SK-N-SH treated with all-trans-retinoic acid at 6 μM for 48 hours (cell line): ENCODE measurements around the gene ZRSR2.

Source experiments
- ATAC-seq: fragments of 200-7000 bp; cut with Tn5 transposase; 3 replicates; pipeline ENCODE4 v1.9.1; 2020; ENCODE audit warnings: mild to moderate bottlenecking, moderate library complexity
- ARNTL ChIP-seq: fragments of 450-650 bp; formaldehyde crosslinking; IDR thresholded peaks from 2 replicates; pipeline ENCODE4 v1.5.0; 2020; ENCODE audit warnings: low read depth, mild to moderate bottlenecking, moderate library complexity, borderline replicate concordance
- BACH2 ChIP-seq: fragments of 250-450 bp; sonication (Bioruptor Pico); IDR thresholded peaks from 2 replicates; pipeline ENCODE4 v1.9.0; 2021; ENCODE audit warnings: mild to moderate bottlenecking, borderline replicate concordance
- CSDC2 ChIP-seq: fragments of 250-450 bp; sonication (Bioruptor Pico); IDR thresholded peaks from 2 replicates; pipeline ENCODE4 v1.5.0; 2020; ENCODE audit warnings: mild to moderate bottlenecking, moderate library complexity
- ESRRG ChIP-seq: fragments of 250-450 bp; sonication (Bioruptor Pico); IDR thresholded peaks from 2 replicates; pipeline ENCODE4 v1.6.1; 2021; ENCODE audit warnings: mild to moderate bottlenecking
- GLIS3 ChIP-seq: fragments of 250-450 bp; sonication (Bioruptor Pico); IDR thresholded peaks from 2 replicates; pipeline ENCODE4 v1.5.0; 2020; ENCODE audit warnings: mild to moderate bottlenecking, moderate library complexity
- ISL1 ChIP-seq: fragments of 250-450 bp; sonication (Bioruptor Pico); IDR thresholded peaks from 2 replicates; pipeline ENCODE4 v2.1.2; 2022; ENCODE audit warnings: mild to moderate bottlenecking, moderate library complexity
- OSR1 ChIP-seq: fragments of 250-450 bp; sonication (Bioruptor Pico); IDR thresholded peaks from 2 replicates; pipeline ENCODE4 v1.8.0; 2022; ENCODE audit warnings: moderate library complexity, mild to moderate bottlenecking, inconsistent platforms
- PPARA ChIP-seq: fragments of 250-450 bp; sonication (Bioruptor Pico); IDR thresholded peaks from 2 replicates; pipeline ENCODE4 v1.5.0; 2020; ENCODE audit warnings: mild to moderate bottlenecking, borderline replicate concordance
- RARB ChIP-seq: fragments of 250-450 bp; sonication (Bioruptor Pico); IDR thresholded peaks from 2 replicates; pipeline ENCODE4 v1.8.0; 2021; ENCODE audit warnings: mild to moderate bottlenecking, moderate library complexity
- SNAI2 ChIP-seq: fragments of 250-450 bp; sonication (Bioruptor Pico); IDR thresholded peaks from 2 replicates; pipeline ENCODE4 v1.5.0; 2020; ENCODE audit warnings: mild to moderate bottlenecking, moderate library complexity
- TCF4 ChIP-seq: fragments of 250-450 bp; sonication (Bioruptor Pico); IDR thresholded peaks from 2 replicates; pipeline ENCODE4 v1.8.0; 2021; ENCODE audit warnings: mild to moderate bottlenecking, moderate library complexity, borderline replicate concordance
- TOX ChIP-seq: fragments of 250-450 bp; sonication (Bioruptor Pico); IDR thresholded peaks from 2 replicates; pipeline ENCODE4 v1.8.0; 2021; ENCODE audit warnings: mild to moderate bottlenecking, moderate library complexity, borderline replicate concordance
- ZC3H10 ChIP-seq: fragments of 250-450 bp; sonication (Bioruptor Pico); IDR thresholded peaks from 2 replicates; pipeline ENCODE4 v1.5.1; 2021; ENCODE audit warnings: mild to moderate bottlenecking, moderate library complexity
- ZFP3 ChIP-seq: fragments of 250-450 bp; sonication (Bioruptor Pico); IDR thresholded peaks from 2 replicates; pipeline ENCODE4 v1.5.0; 2020; ENCODE audit warnings: mild to moderate bottlenecking, moderate library complexity
- ZFP30 ChIP-seq: fragments of 450-650 bp; formaldehyde crosslinking; IDR thresholded peaks from 2 replicates; pipeline ENCODE4 v1.5.0; 2022; ENCODE audit warnings: mild to moderate bottlenecking, moderate library complexity
- ZNF565 ChIP-seq: fragments of 450-650 bp; formaldehyde crosslinking; conservative IDR thresholded peaks from 2 replicates; pipeline ENCODE4 v1.5.0; 2020; ENCODE audit warnings: low read depth, mild to moderate bottlenecking, moderate library complexity
- ZNF70 ChIP-seq: fragments of 450-650 bp; formaldehyde crosslinking; IDR thresholded peaks from 2 replicates; pipeline ENCODE4 v1.5.0; 2020; ENCODE audit warnings: mild to moderate bottlenecking, moderate library complexity
- ZNF8 ChIP-seq: fragments of 450-650 bp; formaldehyde crosslinking; IDR thresholded peaks from 2 replicates; pipeline ENCODE4 v1.5.0; 2020; ENCODE audit warnings: mild to moderate bottlenecking, moderate library complexity
- TF ChIP-seq, protein P1 (sequence below): fragments of 250-450 bp; sonication (Bioruptor Pico); IDR thresholded peaks from 2 replicates; pipeline ENCODE4 v1.8.0; 2020; ENCODE audit warnings: mild to moderate bottlenecking, moderate library complexity, borderline replicate concordance
- TF ChIP-seq, protein P2 (sequence below): fragments of 250-450 bp; sonication (Bioruptor Pico); IDR thresholded peaks from 2 replicates; pipeline ENCODE4 v1.5.1; 2020; ENCODE audit warnings: low read depth, mild to moderate bottlenecking, moderate library complexity
- TF ChIP-seq, protein P3 (sequence below): fragments of 250-450 bp; sonication (Bioruptor Pico); IDR thresholded peaks from 2 replicates; pipeline ENCODE4 v1.5.0; 2020; ENCODE audit warnings: mild to moderate bottlenecking, moderate library complexity
- TF ChIP-seq, protein P4 (sequence below): fragments of 250-450 bp; sonication (Bioruptor Pico); IDR thresholded peaks from 2 replicates; pipeline ENCODE4 v1.8.0; 2021; ENCODE audit warnings: low read depth, mild to moderate bottlenecking, moderate library complexity, borderline replicate concordance
- TF ChIP-seq, protein P5 (sequence below): fragments of 250-450 bp; sonication (Bioruptor Pico); IDR thresholded peaks from 2 replicates; pipeline ENCODE4 v1.5.1; 2021; ENCODE audit warnings: mild to moderate bottlenecking, moderate library complexity

The ZRSR2 gene

DNA sequence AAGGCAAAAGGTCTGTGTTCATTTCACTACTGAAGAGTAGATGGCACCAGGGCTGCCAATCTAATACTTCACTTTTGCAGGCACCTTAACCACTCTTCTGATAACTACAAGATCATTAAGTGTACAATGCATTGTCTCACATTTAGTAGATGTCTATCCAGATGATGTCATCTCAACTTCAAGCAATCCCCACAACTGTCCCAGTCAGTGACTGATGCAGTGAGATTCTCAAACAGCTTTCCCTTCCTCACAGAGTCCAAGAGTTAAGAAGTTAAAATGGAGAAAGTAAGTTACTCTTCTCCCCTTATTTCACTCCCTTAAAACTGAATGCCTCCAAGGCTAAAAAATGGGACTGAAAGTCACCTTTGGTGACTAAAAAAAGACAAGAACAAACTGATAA, 53.7 kb downstream of the ZRSR2 start (continued):
- TF ChIP-seq, protein P1, sequence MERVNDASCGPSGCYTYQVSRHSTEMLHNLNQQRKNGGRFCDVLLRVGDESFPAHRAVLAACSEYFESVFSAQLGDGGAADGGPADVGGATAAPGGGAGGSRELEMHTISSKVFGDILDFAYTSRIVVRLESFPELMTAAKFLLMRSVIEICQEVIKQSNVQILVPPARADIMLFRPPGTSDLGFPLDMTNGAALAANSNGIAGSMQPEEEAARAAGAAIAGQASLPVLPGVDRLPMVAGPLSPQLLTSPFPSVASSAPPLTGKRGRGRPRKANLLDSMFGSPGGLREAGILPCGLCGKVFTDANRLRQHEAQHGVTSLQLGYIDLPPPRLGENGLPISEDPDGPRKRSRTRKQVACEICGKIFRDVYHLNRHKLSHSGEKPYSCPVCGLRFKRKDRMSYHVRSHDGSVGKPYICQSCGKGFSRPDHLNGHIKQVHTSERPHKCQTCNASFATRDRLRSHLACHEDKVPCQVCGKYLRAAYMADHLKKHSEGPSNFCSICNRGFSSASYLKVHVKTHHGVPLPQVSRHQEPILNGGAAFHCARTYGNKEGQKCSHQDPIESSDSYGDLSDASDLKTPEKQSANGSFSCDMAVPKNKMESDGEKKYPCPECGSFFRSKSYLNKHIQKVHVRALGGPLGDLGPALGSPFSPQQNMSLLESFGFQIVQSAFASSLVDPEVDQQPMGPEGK (CRISPR knock-in tag): no peak
- TF ChIP-seq RARB: no peak

DNA sequence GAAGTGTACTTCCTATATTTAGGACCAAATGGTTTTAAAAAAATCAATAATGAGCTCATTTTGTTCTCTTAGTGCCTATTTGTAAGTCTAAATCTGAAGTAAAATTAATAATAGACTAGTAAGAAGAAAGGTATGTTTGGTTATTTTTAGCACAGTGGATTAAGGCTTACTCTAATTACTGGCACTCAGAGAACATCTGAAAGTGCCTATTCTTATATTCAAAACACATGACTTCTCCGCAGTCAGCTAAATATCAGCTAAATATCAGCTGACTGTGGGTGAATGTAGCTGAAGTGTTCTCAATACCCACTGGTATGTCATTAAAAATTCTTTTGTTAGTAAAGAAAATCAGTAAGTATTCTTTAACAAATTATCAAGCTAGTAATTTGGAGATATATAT, 58.3 kb downstream of the ZRSR2 start:
- ATAC-seq: peak; percentile 78
- TF ChIP-seq ZNF70 (no peak), OSR1 (CRISPR knock-in tag) (no peak), ZC3H10 (CRISPR knock-in tag) (no peak), ARNTL (CRISPR knock-in tag) (no peak), ZFP30 (no peak), PPARA (no peak), TCF4 (CRISPR knock-in tag) (no peak), BACH2 (no peak), SNAI2 (no peak), TOX (CRISPR knock-in tag) (no peak), RARB (no peak), ZFP3 (no peak), CSDC2 (CRISPR knock-in tag) (no peak), GLIS3 (CRISPR knock-in tag) (no peak), ZNF565 (CRISPR knock-in tag) (no peak), ESRRG (CRISPR knock-in tag) (no peak), ISL1 (CRISPR knock-in tag) (no peak)
- TF ChIP-seq, protein P2, sequence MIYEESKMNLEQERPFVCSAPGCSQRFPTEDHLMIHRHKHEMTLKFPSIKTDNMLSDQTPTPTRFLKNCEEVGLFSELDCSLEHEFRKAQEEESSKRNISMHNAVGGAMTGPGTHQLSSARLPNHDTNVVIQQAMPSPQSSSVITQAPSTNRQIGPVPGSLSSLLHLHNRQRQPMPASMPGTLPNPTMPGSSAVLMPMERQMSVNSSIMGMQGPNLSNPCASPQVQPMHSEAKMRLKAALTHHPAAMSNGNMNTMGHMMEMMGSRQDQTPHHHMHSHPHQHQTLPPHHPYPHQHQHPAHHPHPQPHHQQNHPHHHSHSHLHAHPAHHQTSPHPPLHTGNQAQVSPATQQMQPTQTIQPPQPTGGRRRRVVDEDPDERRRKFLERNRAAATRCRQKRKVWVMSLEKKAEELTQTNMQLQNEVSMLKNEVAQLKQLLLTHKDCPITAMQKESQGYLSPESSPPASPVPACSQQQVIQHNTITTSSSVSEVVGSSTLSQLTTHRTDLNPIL (CRISPR knock-in tag): no peak
- TF ChIP-seq, protein P3, sequence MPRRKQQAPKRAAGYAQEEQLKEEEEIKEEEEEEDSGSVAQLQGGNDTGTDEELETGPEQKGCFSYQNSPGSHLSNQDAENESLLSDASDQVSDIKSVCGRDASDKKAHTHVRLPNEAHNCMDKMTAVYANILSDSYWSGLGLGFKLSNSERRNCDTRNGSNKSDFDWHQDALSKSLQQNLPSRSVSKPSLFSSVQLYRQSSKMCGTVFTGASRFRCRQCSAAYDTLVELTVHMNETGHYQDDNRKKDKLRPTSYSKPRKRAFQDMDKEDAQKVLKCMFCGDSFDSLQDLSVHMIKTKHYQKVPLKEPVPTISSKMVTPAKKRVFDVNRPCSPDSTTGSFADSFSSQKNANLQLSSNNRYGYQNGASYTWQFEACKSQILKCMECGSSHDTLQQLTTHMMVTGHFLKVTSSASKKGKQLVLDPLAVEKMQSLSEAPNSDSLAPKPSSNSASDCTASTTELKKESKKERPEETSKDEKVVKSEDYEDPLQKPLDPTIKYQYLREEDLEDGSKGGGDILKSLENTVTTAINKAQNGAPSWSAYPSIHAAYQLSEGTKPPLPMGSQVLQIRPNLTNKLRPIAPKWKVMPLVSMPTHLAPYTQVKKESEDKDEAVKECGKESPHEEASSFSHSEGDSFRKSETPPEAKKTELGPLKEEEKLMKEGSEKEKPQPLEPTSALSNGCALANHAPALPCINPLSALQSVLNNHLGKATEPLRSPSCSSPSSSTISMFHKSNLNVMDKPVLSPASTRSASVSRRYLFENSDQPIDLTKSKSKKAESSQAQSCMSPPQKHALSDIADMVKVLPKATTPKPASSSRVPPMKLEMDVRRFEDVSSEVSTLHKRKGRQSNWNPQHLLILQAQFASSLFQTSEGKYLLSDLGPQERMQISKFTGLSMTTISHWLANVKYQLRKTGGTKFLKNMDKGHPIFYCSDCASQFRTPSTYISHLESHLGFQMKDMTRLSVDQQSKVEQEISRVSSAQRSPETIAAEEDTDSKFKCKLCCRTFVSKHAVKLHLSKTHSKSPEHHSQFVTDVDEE (CRISPR knock-in tag): no peak
- TF ChIP-seq, protein P4, sequence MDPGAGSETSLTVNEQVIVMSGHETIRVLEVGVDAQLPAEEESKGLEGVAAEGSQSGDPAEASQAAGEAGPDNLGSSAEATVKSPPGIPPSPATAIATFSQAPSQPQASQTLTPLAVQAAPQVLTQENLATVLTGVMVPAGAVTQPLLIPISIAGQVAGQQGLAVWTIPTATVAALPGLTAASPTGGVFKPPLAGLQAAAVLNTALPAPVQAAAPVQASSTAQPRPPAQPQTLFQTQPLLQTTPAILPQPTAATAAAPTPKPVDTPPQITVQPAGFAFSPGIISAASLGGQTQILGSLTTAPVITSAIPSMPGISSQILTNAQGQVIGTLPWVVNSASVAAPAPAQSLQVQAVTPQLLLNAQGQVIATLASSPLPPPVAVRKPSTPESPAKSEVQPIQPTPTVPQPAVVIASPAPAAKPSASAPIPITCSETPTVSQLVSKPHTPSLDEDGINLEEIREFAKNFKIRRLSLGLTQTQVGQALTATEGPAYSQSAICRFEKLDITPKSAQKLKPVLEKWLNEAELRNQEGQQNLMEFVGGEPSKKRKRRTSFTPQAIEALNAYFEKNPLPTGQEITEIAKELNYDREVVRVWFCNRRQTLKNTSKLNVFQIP (CRISPR knock-in tag): no peak

DNA sequence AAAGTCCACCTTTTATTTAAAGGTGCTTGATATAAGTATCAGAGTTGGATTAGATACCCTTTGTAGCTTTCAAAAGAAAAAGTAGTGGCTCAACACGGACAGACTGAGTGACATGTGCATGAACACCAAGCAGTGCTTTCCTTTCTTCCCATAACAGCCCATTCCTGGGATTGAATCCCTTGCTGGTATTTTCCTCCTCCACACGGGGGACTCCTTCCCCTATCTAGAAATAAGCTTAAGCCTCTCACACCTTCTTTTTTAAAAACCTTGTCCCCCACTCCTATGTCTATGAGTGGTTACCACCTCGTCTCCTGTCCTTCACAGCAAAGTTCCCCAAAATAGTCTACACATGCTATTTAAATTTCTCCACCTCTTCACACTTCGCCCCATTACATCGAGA, 59.3 kb downstream of the ZRSR2 start:
- ATAC-seq: peak; percentile 49; the same call in 1 of the 3 replicates
- TF ChIP-seq ZNF565 (CRISPR knock-in tag) (no peak), ZNF8 (CRISPR knock-in tag) (no peak), ZFP30 (no peak), RARB (no peak), ARNTL (CRISPR knock-in tag) (no peak), PPARA (no peak), ESRRG (CRISPR knock-in tag) (no peak), TOX (CRISPR knock-in tag) (no peak), OSR1 (CRISPR knock-in tag) (no peak)
- TF ChIP-seq, protein P5, sequence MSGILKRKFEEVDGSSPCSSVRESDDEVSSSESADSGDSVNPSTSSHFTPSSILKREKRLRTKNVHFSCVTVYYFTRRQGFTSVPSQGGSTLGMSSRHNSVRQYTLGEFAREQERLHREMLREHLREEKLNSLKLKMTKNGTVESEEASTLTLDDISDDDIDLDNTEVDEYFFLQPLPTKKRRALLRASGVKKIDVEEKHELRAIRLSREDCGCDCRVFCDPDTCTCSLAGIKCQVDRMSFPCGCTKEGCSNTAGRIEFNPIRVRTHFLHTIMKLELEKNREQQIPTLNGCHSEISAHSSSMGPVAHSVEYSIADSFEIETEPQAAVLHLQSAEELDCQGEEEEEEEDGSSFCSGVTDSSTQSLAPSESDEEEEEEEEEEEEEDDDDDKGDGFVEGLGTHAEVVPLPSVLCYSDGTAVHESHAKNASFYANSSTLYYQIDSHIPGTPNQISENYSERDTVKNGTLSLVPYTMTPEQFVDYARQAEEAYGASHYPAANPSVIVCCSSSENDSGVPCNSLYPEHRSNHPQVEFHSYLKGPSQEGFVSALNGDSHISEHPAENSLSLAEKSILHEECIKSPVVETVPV: no peak
- TF ChIP-seq, protein P4 (CRISPR knock-in tag): no peak
